ENCODE measurements around the gene FIP1L1.
"Not testable (repeated sequence)": the region's sequence is repeated elsewhere in the genome, so short reads cannot be mapped to it uniquely, and the experiment has no call there.

The FIP1L1 gene

GRCh38 chr4:53377319-53378170, at the start of gene FIP1L1:
TSS of gene FIP1L1 (plus strand) at chr4:53377641. CDS start at chr4:53377839, 198 bp downstream.
- peak within 1 kb of the TSS; percentile 77 for H2AFZ ChIP-seq (ENCODE audit: low read depth)

GRCh38 chr4:53334916-53335315, 42.5 kb upstream of the FIP1L1 start:
- not testable (repeated sequence) for H4K20me1 ChIP-seq (ENCODE audit: insufficient read depth); H3K9ac ChIP-seq; H3K27ac ChIP-seq; H3K36me3 ChIP-seq (ENCODE audit: insufficient read depth); H3K27me3 ChIP-seq (ENCODE audit: insufficient read depth, low read depth); H3K4me2 ChIP-seq; H3K4me1 ChIP-seq (ENCODE audit: low read depth, poor library complexity, severe bottlenecking); H2AFZ ChIP-seq (ENCODE audit: low read depth); H3K4me3 ChIP-seq (IDR thresholded peaks at IDR 0.05; ENCODE audit: insufficient read depth, low read depth, low read length)
- peaks cover 19% of the 10 kb centered on the region; the same call in 1 of the 2 replicates for H3K79me2 ChIP-seq (ENCODE audit: insufficient read depth, low read depth)

More at GRCh38 chr4:53377319-53378170, at the start of gene FIP1L1:
- H3K4me2 ChIP-seq, result peak within 1 kb of the TSS; percentile 94
- H3K4me3 ChIP-seq (IDR thresholded peaks at IDR 0.05; ENCODE audit: insufficient read depth, low read depth, low read length), result peak within 1 kb of the TSS; percentile 96
- H4K20me1 ChIP-seq (ENCODE audit: insufficient read depth), result peaks cover 11% of the 10 kb centered on the region
- H3K4me1 ChIP-seq (ENCODE audit: low read depth, poor library complexity, severe bottlenecking), result peaks cover 21% of the 10 kb centered on the region
- H3K79me2 ChIP-seq (ENCODE audit: insufficient read depth, low read depth), result peaks cover 50% of the 10 kb centered on the region
- TF ChIP-seq CTCF (conservative IDR thresholded peaks at IDR 0.05; ENCODE audit: low read depth, low read length), result no peak
- H3K27me3 ChIP-seq (ENCODE audit: insufficient read depth, low read depth), result no peaks in the 10 kb centered on the region
- no peaks in the 10 kb centered on the region; the same call in 1 of the 2 replicates for H3K36me3 ChIP-seq (ENCODE audit: insufficient read depth)
- peak within 1 kb of the TSS; percentile 85 for H3K9ac ChIP-seq
- H3K27ac ChIP-seq, result peak within 1 kb of the TSS; percentile 68

- H3K4me3 ChIP-seq (IDR thresholded peaks at IDR 0.05; ENCODE audit: insufficient read depth, low read depth, low read length); H3K27me3 ChIP-seq (ENCODE audit: insufficient read depth, low read depth); H2AFZ ChIP-seq (ENCODE audit: low read depth); H3K27ac ChIP-seq; H4K20me1 ChIP-seq (ENCODE audit: insufficient read depth); H3K4me1 ChIP-seq (ENCODE audit: low read depth, poor library complexity, severe bottlenecking); H3K9ac ChIP-seq; H3K4me2 ChIP-seq; H3K36me3 ChIP-seq (ENCODE audit: insufficient read depth): not testable (repeated sequence)
- peaks cover 51% of the 10 kb centered on the region for H3K79me2 ChIP-seq (ENCODE audit: insufficient read depth, low read depth)
Measured at GRCh38 chr4:53340145-53340544, 37.3 kb upstream of the FIP1L1 start.

GRCh38 chr4:53346392-53346791, 31.0 kb upstream of the FIP1L1 start:
- H2AFZ ChIP-seq (ENCODE audit: low read depth), result not testable (repeated sequence)

GRCh38 chr4:53346920-53347852, 30.3 kb upstream of the FIP1L1 start:
- no peak for TF ChIP-seq CTCF (conservative IDR thresholded peaks at IDR 0.05; ENCODE audit: low read depth, low read length)
- peaks cover 15% of the 10 kb centered on the region; the same call in 1 of the 2 replicates for H3K36me3 ChIP-seq (ENCODE audit: insufficient read depth)
- H3K27ac ChIP-seq, result no peak overlapping the region
- no peak overlapping the region for H3K4me3 ChIP-seq (IDR thresholded peaks at IDR 0.05; ENCODE audit: insufficient read depth, low read depth, low read length)
- no peaks in the 10 kb centered on the region for H3K27me3 ChIP-seq (ENCODE audit: insufficient read depth, low read depth)
- no peak overlapping the region for H3K4me2 ChIP-seq
- H3K9ac ChIP-seq, result no peak overlapping the region
- H3K79me2 ChIP-seq (ENCODE audit: insufficient read depth, low read depth), result peaks cover 11% of the 10 kb centered on the region; the same call in 1 of the 2 replicates
- H3K4me1 ChIP-seq (ENCODE audit: low read depth, poor library complexity, severe bottlenecking), result no peaks in the 10 kb centered on the region
- H2AFZ ChIP-seq (ENCODE audit: low read depth), result no peak overlapping the region
- H4K20me1 ChIP-seq (ENCODE audit: insufficient read depth), result no peaks in the 10 kb centered on the region

More at GRCh38 chr4:53346392-53346791, 31.0 kb upstream of the FIP1L1 start:
- H3K4me2 ChIP-seq; H3K4me1 ChIP-seq (ENCODE audit: low read depth, poor library complexity, severe bottlenecking); H3K9ac ChIP-seq; H3K27ac ChIP-seq; H3K4me3 ChIP-seq (IDR thresholded peaks at IDR 0.05; ENCODE audit: insufficient read depth, low read depth, low read length); H3K27me3 ChIP-seq (ENCODE audit: insufficient read depth, low read depth); H4K20me1 ChIP-seq (ENCODE audit: insufficient read depth); H3K36me3 ChIP-seq (ENCODE audit: insufficient read depth): not testable (repeated sequence)
- peaks cover 19% of the 10 kb centered on the region for H3K79me2 ChIP-seq (ENCODE audit: insufficient read depth, low read depth)

Measured in KMS-11 (cell line).